NCI-H1417 (cell line): ENCODE data around the gene SLC29A2.
A peak's percentile ranks its signal among the peaks of the same experiment; 100 is the strongest.

Experiments
- DNase-seq, 3 experiments: peaks; one replicate each; lab custom pipeline; 2025; lab: John Stamatoyannopoulos, UW

SLC29A2 gene

GRCh38 chr11:66371627-66372415 is at the start of gene SLC29A2:
Gene SLC29A2, minus strand, starts transcription at chr11:66371760. Its CDS starts 169 bp downstream, at chr11:66371591.
- peak; percentile 85 to 97 (median 95) for DNase-seq

- peak; percentile 38 to 82 (median 67) for DNase-seq
These were observed 49.3 kb upstream of the SLC29A2 start, which contains the start of gene NPAS4 for GRCh38 chr11:66420671-66421476. Gene NPAS4, plus strand, starts transcription at chr11:66421035. Its CDS starts 145 bp downstream, at chr11:66421180.

- peak in 2 of 3 experiments; percentile 50 to 57 for DNase-seq
These were observed 48.3 kb upstream of the SLC29A2 start for GRCh38 chr11:66419825-66420224.

- no peak for DNase-seq
These were observed 47.4 kb upstream of the SLC29A2 start for GRCh38 chr11:66418986-66419308.

GRCh38 chr11:66418168-66418985 is 46.8 kb upstream of the SLC29A2 start:
- peak; percentile 20 to 71 (median 57) for DNase-seq

GRCh38 chr11:66417000-66417399 is 45.4 kb upstream of the SLC29A2 start:
- peak in 1 of 3 experiments; percentile 9 for DNase-seq

- no peak for DNase-seq
These were observed 43.9 kb upstream of the SLC29A2 start for GRCh38 chr11:66415423-66415822.

GRCh38 chr11:66414120-66414934 is 42.8 kb upstream of the SLC29A2 start:
- no peak for DNase-seq

- DNase-seq: no peak
These were observed 41.6 kb upstream of the SLC29A2 start for GRCh38 chr11:66413167-66413566.

GRCh38 chr11:66412110-66412509 is 40.5 kb upstream of the SLC29A2 start:
- no peak for DNase-seq

- no peak for DNase-seq
These were observed 39.8 kb upstream of the SLC29A2 start for GRCh38 chr11:66411323-66411722.

- DNase-seq: no peak
These were observed 38.6 kb upstream of the SLC29A2 start for GRCh38 chr11:66410191-66410590.

GRCh38 chr11:66409226-66409625 is 37.7 kb upstream of the SLC29A2 start:
- no peak for DNase-seq

GRCh38 chr11:66408488-66409214 is 37.1 kb upstream of the SLC29A2 start:
- peak; percentile 89 to 99 (median 97) for DNase-seq

GRCh38 chr11:66407651-66408050 is 36.1 kb upstream of the SLC29A2 start:
- no peak for DNase-seq

- no peak for DNase-seq
These were observed 22.4 kb upstream of the SLC29A2 start for GRCh38 chr11:66393954-66394353.

- no peak for DNase-seq
These were observed 19.8 kb upstream of the SLC29A2 start for GRCh38 chr11:66391322-66391721.

GRCh38 chr11:66388780-66389386 is 17.3 kb upstream of the SLC29A2 start:
- DNase-seq: peak; percentile 59 to 85 (median 63)

- DNase-seq: peak; percentile 85 to 93 (median 90)
These were observed 14.9 kb upstream of the SLC29A2 start for GRCh38 chr11:66386171-66387069.
